ENCODE data around the gene MRI1.

The MRI1 gene

GRCh38 chr19:13762635-13763235 lies 1.6 kb upstream of the MRI1 start:
- DNase-seq (ENCODE audit: low spot score) (no peak), ATAC-seq (ENCODE audit: low read depth) (no peak)
- H3K36me3 ChIP-seq (ENCODE audit: low read depth), result peaks cover 47% of the 10 kb centered on the region
- no peaks in the 10 kb centered on the region for H3K4me1 ChIP-seq (ENCODE audit: insufficient read depth, poor library complexity, severe bottlenecking)
- H3K4me3 ChIP-seq (ENCODE audit: severe bottlenecking), result no peak overlapping the region
- H3K27ac ChIP-seq (ENCODE audit: poor library complexity, severe bottlenecking), result no peak overlapping the region
- no peak for TF ChIP-seq CTCF (IDR thresholded peaks at IDR 0.05; ENCODE audit: poor library complexity, severe bottlenecking)
- H3K27me3 ChIP-seq (ENCODE audit: insufficient read depth, poor library complexity, severe bottlenecking), result no peaks in the 10 kb centered on the region
- no peaks in the 10 kb centered on the region for H3K9me3 ChIP-seq (ENCODE audit: severe bottlenecking)

DNA sequence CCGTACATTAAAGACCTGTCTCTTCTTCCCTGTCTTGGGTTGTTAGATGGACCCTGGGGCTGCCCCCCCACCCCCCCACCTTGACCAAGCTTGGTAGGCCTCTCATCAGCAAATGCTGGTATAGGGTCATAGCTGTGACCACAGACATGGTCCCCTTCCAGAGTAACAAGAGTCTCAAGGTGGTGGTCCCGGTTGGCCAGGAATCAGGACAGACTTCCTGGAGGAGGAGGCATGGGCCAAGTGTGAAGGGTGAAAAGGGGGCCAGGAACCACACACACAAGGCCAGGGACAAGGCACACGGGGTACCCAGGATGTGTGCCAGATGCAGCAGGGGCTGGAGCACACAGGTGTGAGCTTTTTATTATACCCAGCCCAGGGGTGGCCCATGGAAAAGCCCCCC lies 1.1 kb upstream of the MRI1 start:
- ATAC-seq (ENCODE audit: low read depth) (no peak), DNase-seq (ENCODE audit: low spot score) (no peak)
- TF ChIP-seq CTCF (IDR thresholded peaks at IDR 0.05; ENCODE audit: poor library complexity, severe bottlenecking), result no peak
- H3K27me3 ChIP-seq (ENCODE audit: insufficient read depth, poor library complexity, severe bottlenecking), result no peaks in the 10 kb centered on the region
- peaks cover 45% of the 10 kb centered on the region for H3K36me3 ChIP-seq (ENCODE audit: low read depth)
- no peak overlapping the region for H3K27ac ChIP-seq (ENCODE audit: poor library complexity, severe bottlenecking)
- no peaks in the 10 kb centered on the region for H3K9me3 ChIP-seq (ENCODE audit: severe bottlenecking)
- H3K4me3 ChIP-seq (ENCODE audit: severe bottlenecking), result no peak overlapping the region
- H3K4me1 ChIP-seq (ENCODE audit: insufficient read depth, poor library complexity, severe bottlenecking), result no peaks in the 10 kb centered on the region

GRCh38 chr19:13764821-13765394 lies 586 bp downstream of the MRI1 start:
- Histone ChIP-seq H3K27me3 (ENCODE audit: insufficient read depth, poor library complexity, severe bottlenecking) (no peaks in the 10 kb centered on the region), H3K36me3 (ENCODE audit: low read depth) (peaks cover 46% of the 10 kb centered on the region), H3K27ac (ENCODE audit: poor library complexity, severe bottlenecking) (peak overlapping the region; percentile 49), H3K4me3 (ENCODE audit: severe bottlenecking) (peak overlapping the region; percentile 71), H3K9me3 (ENCODE audit: severe bottlenecking) (no peaks in the 10 kb centered on the region), H3K4me1 (ENCODE audit: insufficient read depth, poor library complexity, severe bottlenecking) (no peaks in the 10 kb centered on the region)
- ATAC-seq (ENCODE audit: low read depth) (peak; percentile 32; the same call in 2 of the 3 replicates), DNase-seq (ENCODE audit: low spot score) (no peak)
- TF ChIP-seq CTCF (IDR thresholded peaks at IDR 0.05; ENCODE audit: poor library complexity, severe bottlenecking), result no peak

DNA sequence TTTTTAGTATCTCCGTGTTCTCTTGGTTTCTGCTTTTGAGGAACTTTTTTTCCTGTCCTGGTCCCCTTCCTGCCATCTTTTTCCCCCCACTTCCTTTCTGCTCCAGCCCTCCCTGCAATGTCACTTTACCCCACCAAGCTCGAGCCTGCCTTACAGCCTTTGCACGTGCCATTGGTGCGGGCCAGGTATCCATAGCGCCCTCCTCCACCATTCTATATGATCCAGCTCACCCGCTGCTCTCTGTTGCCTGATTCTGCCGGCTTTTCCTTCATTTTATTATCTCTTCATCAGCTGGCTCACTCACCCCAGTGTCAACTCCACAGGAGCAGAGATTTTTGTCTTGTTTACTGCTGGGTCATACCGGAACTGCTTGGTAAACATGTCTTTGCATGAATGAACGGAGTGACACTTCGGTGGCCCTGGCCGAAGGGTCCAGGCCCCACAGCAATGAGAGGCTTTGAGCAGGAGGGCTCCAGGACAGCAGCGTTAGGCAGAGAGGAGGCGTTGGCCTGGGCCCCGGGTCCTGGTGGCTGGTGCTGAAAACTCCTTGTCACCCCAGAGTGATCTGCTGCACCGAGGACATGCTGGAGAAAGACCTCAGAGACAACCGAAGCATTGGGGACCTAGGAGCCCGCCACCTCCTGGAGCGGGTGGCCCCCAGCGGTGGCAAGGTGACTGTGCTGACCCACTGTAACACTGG lies 1.2 kb downstream of the MRI1 start:
- peaks cover 46% of the 10 kb centered on the region for H3K36me3 ChIP-seq (ENCODE audit: low read depth)
- ATAC-seq (ENCODE audit: low read depth) (no peak), DNase-seq (ENCODE audit: low spot score) (no peak)
- TF ChIP-seq CTCF (IDR thresholded peaks at IDR 0.05; ENCODE audit: poor library complexity, severe bottlenecking), result no peak
- peak overlapping the region; percentile 49 for H3K27ac ChIP-seq (ENCODE audit: poor library complexity, severe bottlenecking)
- no peaks in the 10 kb centered on the region for H3K4me1 ChIP-seq (ENCODE audit: insufficient read depth, poor library complexity, severe bottlenecking)
- no peaks in the 10 kb centered on the region for H3K9me3 ChIP-seq (ENCODE audit: severe bottlenecking)
- H3K4me3 ChIP-seq (ENCODE audit: severe bottlenecking), result peak overlapping the region; percentile 71
- no peaks in the 10 kb centered on the region for H3K27me3 ChIP-seq (ENCODE audit: insufficient read depth, poor library complexity, severe bottlenecking)

GRCh38 chr19:13766095-13766481 lies 1.8 kb downstream of the MRI1 start:
- Histone ChIP-seq H3K36me3 (ENCODE audit: low read depth) (peaks cover 46% of the 10 kb centered on the region), H3K4me1 (ENCODE audit: insufficient read depth, poor library complexity, severe bottlenecking) (no peaks in the 10 kb centered on the region), H3K27me3 (ENCODE audit: insufficient read depth, poor library complexity, severe bottlenecking) (no peaks in the 10 kb centered on the region), H3K9me3 (ENCODE audit: severe bottlenecking) (no peaks in the 10 kb centered on the region), H3K27ac (ENCODE audit: poor library complexity, severe bottlenecking) (peak overlapping the region; percentile 49), H3K4me3 (ENCODE audit: severe bottlenecking) (no peak overlapping the region)
- DNase-seq (ENCODE audit: low spot score), result no peak
- ATAC-seq (ENCODE audit: low read depth), result no peak
- no peak for TF ChIP-seq CTCF (IDR thresholded peaks at IDR 0.05; ENCODE audit: poor library complexity, severe bottlenecking)
